DOHH2 (cell line): ENCODE measurements around the gene TNS1.

Experiments used
- H3F3A ChIP-seq: fragments of 200-600 bp; sonication (generic), shearing (Covaris generic); 2 replicates; pipeline ENCODE4 v1.6.0; 2016; ENCODE audit warnings: antibody characterized with exemption, mild to moderate bottlenecking; ENCODE audit not compliant: control insufficient read depth, insufficient read depth
- H3K27ac ChIP-seq: fragments of 200-600 bp; sonication (generic); 2 replicates; pipeline ENCODE4 v1.5.1; 2014; ENCODE audit warnings: low read depth, mild to moderate bottlenecking, low read length, moderate library complexity
- H3K27me3 ChIP-seq: fragments of 200-600 bp; sonication (generic); 2 replicates; pipeline ENCODE4 v1.6.1; 2014; ENCODE audit warnings: mild to moderate bottlenecking, low read length, mixed read lengths; ENCODE audit not compliant: control insufficient read depth
- H3K36me3 ChIP-seq: fragments of 200-600 bp; sonication (generic); 2 replicates; pipeline ENCODE4 v1.6.1; 2014; ENCODE audit warnings: mild to moderate bottlenecking, low read length, moderate library complexity, mixed read lengths; ENCODE audit not compliant: control insufficient read depth
- H3K4me1 ChIP-seq: fragments of 200-600 bp; sonication (generic); 2 replicates; pipeline ENCODE4 v1.6.1; 2014; ENCODE audit warnings: mild to moderate bottlenecking, low read length, mixed read lengths; ENCODE audit not compliant: control insufficient read depth
- H3K4me2 ChIP-seq: fragments of 200-600 bp; sonication (generic); 2 replicates; pipeline ENCODE4 v1.6.0; 2014; ENCODE audit warnings: mild to moderate bottlenecking, low read length, moderate library complexity
- H3K4me3 ChIP-seq: fragments of 200-600 bp; sonication (generic); 2 replicates; pipeline ENCODE4 v1.5.1; 2014; ENCODE audit warnings: mild to moderate bottlenecking, low read length, mixed read lengths
- H3K79me2 ChIP-seq: fragments of 200-600 bp; sonication (generic); 2 replicates; pipeline ENCODE4 v1.6.1; 2014; ENCODE audit warnings: mild to moderate bottlenecking, low read length, mixed read lengths; ENCODE audit not compliant: control insufficient read depth
- H3K9me2 ChIP-seq: fragments of 200-600 bp; sonication (generic); replicated peaks from 2 replicates; pipeline ENCODE4 v1.6.1; 2014; ENCODE audit warnings: mild to moderate bottlenecking, low read length, mixed read lengths; ENCODE audit not compliant: control insufficient read depth
- H3K9me3 ChIP-seq: fragments of 200-600 bp; sonication (generic); 2 replicates; pipeline ENCODE4 v1.6.1; 2014; ENCODE audit warnings: antibody characterized with exemption, low read length, mixed read lengths; ENCODE audit not compliant: control insufficient read depth, insufficient read depth
- H4K20me1 ChIP-seq: fragments of 200-600 bp; sonication (generic); 2 replicates; pipeline ENCODE4 v1.6.0; 2014; ENCODE audit warnings: low read depth, mild to moderate bottlenecking, antibody characterized with exemption, low read length, moderate library complexity; ENCODE audit not compliant: control insufficient read depth, insufficient read depth
- CTCF ChIP-seq: fragments of 200-600 bp; sonication (generic); IDR thresholded peaks from one replicate; pipeline ENCODE4 v1.5.1; 2014; ENCODE audit warnings: antibody characterized with exemption, mild to moderate bottlenecking, low read depth, low read length; ENCODE audit not compliant: poor library complexity, severe bottlenecking
- EZH2phosphoT487 ChIP-seq: fragments of 200-600 bp; sonication (generic); IDR thresholded peaks from 2 replicates; pipeline ENCODE4 v1.6.1; 2017; ENCODE audit warnings: borderline replicate concordance, mild to moderate bottlenecking, antibody characterized with exemption, low read length, moderate library complexity, mixed read lengths

The TNS1 gene

DNA sequence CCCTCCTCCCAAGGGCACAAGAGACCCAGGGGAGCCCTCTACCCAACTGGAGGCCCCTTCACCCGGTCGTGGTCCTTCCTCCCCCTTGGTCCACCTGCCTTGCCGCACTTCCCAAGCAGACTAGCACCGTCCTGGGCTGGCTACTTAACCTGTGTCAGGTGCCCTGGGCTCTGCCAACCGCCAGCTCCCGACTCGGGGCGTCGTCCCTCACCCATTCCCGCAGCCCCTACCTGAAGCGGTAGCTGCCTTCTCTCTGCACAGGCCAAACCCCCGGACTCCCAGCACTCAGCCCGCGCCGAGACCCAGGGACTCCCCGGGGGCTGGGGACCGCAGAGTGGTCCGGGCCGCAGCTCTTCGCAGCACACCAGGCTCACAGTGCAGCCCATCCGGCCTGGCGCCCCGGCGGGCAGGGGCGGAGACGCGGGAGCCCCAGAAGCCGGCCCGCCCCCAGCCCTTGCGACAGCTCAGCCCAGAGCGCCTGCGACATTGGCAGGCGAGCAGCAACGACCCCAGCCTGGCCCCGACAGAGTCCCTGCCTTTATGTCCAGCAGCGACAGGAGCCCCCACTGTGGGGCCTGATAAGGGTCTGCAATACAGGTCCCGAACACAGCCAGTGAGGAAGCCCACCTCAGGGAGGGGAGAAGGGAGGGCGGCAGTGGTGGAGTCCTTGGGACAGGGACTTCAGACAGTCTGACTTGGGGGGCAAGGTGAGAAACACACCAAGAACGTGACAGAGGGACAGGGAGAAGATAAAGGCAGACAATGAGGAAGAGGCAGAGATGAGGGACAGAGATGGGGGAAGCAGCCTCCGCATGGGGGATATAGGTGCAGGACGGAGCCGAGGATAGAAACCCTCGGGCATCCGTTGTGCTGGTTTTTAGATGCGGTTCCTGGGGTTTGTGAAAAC is 31.0 kb upstream of the TNS1 start:
- no peak overlapping the region for H3K4me3 ChIP-seq
- H3K9me3 ChIP-seq: no peaks in the 10 kb centered on the region
- TF ChIP-seq CTCF (no peak), EZH2phosphoT487 (no peak)
- H3K4me1 ChIP-seq: peaks cover 3% of the 10 kb centered on the region
- H3K27me3 ChIP-seq: peaks cover 3% of the 10 kb centered on the region
- no peak overlapping the region for H3K27ac ChIP-seq
- H3K36me3 ChIP-seq: no peaks in the 10 kb centered on the region
- H3K79me2 ChIP-seq: no peaks in the 10 kb centered on the region
- H4K20me1 ChIP-seq: no peaks in the 10 kb centered on the region
- no peaks in the 10 kb centered on the region for H3K9me2 ChIP-seq
- H3F3A ChIP-seq: no peaks in the 10 kb centered on the region
- no peak overlapping the region for H3K4me2 ChIP-seq

DNA sequence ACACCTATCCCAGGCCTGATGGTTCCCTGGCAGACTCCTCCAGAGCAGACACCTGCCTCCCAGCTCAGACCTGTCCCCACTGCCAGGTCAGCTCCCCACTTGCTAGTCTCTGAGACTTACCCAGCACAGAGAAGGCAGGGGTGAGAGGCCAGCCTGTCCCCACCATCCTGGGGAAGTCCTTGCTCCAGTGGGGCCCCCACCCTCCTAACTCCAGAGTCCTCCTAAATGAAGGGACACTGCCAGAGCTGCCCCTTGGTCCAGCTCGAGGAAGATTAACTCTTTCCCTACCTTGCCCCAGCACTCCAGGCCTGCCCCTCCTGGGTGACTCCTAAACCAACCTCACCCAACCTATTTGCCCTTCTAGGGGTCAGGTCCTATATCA is 30.4 kb upstream of the TNS1 start:
- H3K4me2 ChIP-seq: no peak overlapping the region
- no peak overlapping the region for H3K4me3 ChIP-seq
- H3K27me3 ChIP-seq: peaks cover 3% of the 10 kb centered on the region
- H3K4me1 ChIP-seq: peaks cover 3% of the 10 kb centered on the region
- no peaks in the 10 kb centered on the region for H3K9me2 ChIP-seq
- no peaks in the 10 kb centered on the region for H3K79me2 ChIP-seq
- no peaks in the 10 kb centered on the region for H4K20me1 ChIP-seq
- no peaks in the 10 kb centered on the region for H3F3A ChIP-seq
- TF ChIP-seq EZH2phosphoT487 (no peak), CTCF (no peak)
- H3K9me3 ChIP-seq: no peaks in the 10 kb centered on the region
- no peak overlapping the region for H3K27ac ChIP-seq
- no peaks in the 10 kb centered on the region for H3K36me3 ChIP-seq

DNA sequence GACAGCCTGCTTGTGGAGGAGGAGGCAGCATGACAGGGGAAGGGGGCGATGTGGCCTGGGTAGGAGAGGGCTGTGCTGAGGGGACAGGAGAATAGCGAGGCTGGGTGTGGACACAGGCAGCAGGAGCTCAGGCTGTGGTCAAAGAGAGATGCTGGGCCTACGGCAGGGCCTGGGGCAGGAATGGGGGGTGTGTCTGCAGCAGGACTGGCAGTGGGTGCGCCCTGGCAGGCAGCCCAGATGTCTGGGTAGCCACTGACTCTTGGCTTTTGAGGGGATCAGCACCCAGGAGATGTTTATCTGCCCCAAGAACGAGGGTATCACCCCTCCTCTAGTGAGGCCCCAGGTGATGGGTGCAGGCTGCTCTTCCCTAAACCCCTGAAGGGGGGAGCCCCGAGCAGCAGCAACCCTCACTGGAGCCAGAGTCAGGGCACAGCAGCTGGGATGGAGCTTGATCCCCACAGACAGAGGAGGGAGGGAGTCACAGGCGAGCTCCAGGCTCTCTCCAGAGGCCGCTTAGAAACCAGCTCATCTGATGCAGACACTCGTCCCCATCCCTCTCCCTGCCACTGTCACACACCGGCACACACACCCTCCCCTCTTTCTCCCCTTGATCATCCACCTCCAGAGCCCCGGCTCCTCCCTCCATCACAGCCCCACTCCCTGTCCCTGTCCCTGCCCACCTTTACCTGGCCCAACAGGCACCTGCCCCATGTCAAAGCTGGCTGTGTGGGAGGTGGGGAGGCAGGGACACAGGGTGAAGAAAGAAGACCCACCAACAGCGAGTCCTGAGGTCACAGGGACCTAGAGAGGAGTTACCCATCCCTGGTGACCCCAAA is 29.8 kb upstream of the TNS1 start:
- no peak for TF ChIP-seq CTCF
- TF ChIP-seq EZH2phosphoT487: no peak
- Histone ChIP-seq H3K36me3 (no peaks in the 10 kb centered on the region), H3K79me2 (no peaks in the 10 kb centered on the region), H3K9me3 (no peaks in the 10 kb centered on the region), H3F3A (no peaks in the 10 kb centered on the region), H3K9me2 (no peaks in the 10 kb centered on the region), H3K27ac (no peak overlapping the region), H3K4me3 (no peak overlapping the region), H3K4me2 (no peak overlapping the region), H4K20me1 (no peaks in the 10 kb centered on the region), H3K4me1 (peaks cover 3% of the 10 kb centered on the region), H3K27me3 (peaks cover 4% of the 10 kb centered on the region)
